GM18520 (cell line): ENCODE data around the gene AKAP6.

ENCODE experiments used
- ATAC-seq: cut with Tn5 transposase; IDR thresholded peaks from one replicate; pipeline ENCODE4 v1.9.1; 2021; ENCODE audit not compliant: unreplicated experiment

Gene AKAP6

DNA sequence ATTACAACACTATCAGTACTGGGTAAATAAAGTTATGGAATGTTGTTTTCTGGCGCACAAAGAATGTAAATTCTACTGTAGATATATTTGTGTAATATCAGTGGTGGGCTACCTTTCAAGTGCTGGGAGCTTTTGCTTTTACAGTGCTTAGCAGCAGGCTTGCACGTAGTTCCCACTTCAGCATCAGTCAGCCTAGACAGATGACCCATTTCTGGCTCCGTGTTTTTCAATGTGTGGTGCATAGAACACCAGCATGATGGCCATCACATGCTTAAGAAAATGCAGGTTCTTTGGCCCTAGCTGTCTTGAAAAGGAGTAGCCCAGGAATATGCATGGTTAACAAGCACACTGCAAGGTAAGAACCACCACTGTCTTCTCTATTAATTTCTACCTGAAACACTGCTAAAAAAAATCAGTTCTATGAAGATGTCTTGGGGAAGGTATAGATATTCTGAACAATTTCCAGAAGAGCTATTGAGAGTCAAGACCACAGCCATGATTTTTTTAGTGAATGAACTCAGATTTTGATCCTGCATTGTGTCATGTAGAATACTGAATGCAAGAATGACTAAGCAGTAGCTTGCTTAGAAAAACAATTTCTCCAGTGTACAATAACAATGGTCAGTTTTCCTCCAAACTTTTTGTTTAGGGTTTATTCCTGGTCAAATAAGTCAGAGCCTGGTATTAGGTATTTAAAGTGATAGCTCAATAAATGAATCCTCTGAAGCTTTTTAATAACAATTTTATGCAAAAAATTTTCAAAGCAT lies 195.7 kb downstream of the AKAP6 start:
- no peak for ATAC-seq

DNA sequence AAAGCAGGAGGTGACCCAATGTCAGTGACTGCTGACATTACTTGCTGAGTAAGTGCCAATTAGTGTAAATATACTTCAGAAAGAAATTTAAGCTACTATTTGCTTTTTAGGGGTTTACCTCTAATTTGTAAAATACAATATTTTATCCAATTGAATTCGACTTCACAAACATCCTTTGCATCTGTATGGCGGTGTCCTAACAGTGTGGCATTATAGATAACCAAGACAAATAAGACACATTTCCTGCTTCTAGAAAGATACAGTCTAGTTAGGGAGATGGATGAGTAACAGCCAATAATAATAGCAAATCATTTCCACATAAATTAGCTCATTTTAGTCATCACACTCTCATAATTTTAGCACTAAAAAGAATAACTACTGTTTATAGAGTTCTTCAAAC lies 196.5 kb downstream of the AKAP6 start:
- no peak for ATAC-seq

DNA sequence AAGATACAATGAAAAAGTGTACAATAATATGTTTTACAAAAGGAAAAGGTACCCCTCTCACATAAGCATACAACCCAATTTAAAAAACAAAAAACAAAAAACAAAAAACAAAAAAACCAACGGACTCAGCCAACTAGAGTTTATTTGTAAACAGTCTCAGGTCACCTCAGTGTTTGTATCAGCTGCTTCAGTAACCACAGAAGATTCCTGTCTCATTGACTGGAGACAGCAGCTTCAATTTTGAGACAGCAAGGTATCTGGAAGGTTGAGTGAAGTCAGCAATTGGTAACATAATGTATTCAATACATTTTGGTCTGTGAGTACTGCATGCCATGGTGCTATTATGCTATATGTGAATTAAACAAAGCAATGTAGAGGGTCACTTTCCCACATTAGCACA lies 201.7 kb downstream of the AKAP6 start:
- ATAC-seq = no peak

GRCh38 chr14:32531942-32532515 lies 202.9 kb downstream of the AKAP6 start:
- ATAC-seq = no peak

DNA sequence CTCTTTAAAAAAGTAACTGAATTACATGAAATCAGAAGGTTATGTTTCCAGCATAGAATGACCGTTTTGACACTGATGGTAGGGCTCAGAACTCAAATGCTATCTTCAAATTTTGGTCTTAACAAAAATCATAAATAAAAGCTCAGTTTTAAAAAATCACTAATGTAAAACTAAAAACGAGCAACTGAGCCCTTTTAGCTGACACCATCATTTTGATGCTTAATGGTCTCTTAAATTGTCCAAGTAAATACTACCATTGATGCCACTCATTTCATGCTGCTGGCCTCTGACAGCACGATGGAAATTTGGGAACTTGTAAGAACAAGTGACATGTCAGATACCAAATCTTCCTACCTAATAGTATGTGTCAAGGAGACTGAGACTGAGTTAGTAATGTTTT lies 205.0 kb downstream of the AKAP6 start:
- no peak for ATAC-seq

- no peak for ATAC-seq
These were observed 207.1 kb downstream of the AKAP6 start for GRCh38 chr14:32536175-32536574.

GRCh38 chr14:32537166-32537565 lies 208.1 kb downstream of the AKAP6 start:
- ATAC-seq = no peak

DNA sequence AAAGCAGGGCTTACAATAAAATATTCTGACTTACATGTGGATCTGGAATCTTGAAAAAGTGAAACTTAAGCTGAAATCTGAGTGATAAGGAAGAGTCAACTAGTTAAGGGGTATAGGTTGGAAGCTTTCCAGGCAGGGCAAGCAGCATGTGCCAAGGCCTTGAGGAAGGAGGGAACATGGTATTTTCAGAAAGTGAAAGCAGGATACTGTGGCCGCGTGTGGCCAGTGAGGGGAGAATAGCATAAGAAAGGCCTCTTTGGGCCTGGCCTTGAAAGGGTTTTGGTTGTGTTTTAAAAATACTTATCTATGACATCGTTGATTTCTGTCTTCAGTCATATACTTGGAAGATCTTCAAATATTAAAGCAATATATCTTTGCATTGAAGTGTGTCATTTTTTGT lies 213.4 kb downstream of the AKAP6 start:
- no peak for ATAC-seq

DNA sequence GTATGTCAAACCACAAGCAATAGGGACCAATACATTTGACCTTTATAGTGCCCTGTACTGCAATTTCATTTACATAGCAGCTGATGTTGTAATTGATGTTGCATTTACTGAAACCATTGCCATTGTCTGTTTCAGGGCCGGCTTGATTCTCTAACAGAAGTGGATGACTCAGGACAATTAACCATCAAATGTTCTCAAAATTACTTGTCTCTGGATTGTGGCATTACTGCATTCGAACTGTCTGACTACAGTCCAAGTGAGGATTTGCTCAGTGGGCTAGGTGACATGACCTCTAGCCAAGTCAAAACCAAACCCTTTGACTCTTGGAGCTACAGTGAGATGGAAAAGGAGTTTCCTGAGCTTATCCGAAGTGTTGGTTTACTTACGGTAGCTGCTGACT lies 216.0 kb downstream of the AKAP6 start:
- no peak for ATAC-seq

GRCh38 chr14:32545506-32546210 lies 216.6 kb downstream of the AKAP6 start:
- no peak for ATAC-seq

DNA sequence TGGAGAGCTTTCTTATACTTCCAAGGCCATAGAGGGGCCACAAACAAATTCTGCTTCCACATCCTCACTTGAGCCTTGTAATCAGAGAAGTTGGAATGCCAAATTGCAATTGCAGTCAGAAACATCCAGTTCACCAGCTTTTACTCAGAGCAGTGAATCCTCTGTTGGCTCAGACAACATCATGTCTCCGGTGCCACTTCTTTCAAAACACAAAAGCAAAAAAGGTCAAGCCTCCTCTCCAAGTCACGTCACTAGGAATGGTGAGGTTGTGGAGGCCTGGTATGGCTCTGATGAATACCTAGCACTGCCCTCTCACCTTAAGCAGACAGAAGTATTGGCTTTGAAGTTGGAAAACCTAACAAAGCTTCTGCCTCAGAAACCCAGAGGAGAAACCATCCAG lies 217.1 kb downstream of the AKAP6 start:
- ATAC-seq = no peak

GRCh38 chr14:32552766-32553165 lies 223.7 kb downstream of the AKAP6 start:
- ATAC-seq = no peak

DNA sequence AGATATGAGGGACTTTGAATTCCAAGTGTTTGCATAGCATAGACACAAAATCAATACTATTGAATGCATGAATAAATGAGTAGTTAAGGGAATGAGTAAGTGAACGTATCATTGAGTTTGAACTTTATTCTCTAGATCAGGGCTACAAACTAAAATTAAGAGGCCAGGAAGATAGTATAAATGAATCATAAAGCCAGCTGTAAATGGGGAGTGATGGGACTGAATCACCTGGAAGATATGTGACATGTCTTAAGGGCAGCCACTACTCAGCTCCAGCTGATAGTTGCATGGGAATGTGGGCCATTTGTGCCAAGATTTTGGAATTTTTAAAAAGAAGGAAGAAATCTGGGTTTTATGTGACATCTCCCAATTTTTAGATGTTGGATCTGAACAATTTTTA lies 229.9 kb downstream of the AKAP6 start:
- ATAC-seq = no peak

- ATAC-seq = no peak
These were observed 230.5 kb downstream of the AKAP6 start for GRCh38 chr14:32559590-32559989.

DNA sequence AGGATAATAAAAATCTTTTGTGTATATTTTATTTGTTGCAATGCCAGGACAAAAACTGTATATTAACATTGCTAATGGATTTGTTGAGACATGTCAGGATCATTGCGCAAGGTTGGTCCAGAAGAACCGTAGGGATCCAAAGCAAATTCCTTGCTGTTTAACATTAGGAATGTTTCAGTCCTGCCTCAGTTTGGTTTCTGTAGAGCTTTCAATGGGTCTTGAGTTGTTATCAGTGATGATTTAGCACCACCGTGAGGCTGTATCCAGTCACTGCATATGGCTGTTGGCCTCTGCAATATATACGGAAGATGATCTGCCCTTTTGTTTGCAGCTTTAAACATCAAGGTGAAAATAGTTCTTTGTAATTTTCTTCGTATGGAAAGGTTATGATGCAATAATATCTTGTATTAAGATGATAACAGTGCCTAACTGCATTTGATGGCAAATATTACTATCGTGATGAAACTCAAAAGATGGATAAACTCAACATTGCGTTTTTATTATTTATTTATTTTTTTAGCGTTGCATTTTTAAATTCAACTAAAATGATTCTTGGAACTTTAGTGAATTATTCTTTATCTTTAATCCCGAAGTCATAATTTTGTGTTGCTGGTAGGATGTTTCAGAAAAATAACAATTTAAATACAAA lies 231.2 kb downstream of the AKAP6 start:
- ATAC-seq = no peak

GRCh38 chr14:32561520-32561919 lies 232.4 kb downstream of the AKAP6 start:
- no peak for ATAC-seq

DNA sequence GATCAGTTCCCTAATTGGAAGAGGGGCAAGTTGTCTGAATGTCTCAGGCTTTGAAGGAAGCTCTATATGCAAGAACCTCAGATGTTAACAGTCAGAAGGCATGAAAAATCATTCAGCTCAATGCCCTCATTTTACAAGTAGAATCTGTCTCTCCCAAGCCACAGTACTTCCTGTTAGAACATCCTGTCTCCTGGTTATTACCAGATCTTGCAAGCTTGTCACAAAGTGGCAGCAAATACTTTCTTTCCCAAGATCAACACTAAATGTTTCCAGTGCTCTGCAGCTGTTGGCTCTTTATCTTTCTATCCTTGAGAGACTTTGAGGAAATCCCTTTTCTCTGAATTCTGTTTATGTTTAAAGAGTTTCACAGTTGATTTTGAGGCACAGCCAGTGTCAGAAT lies 235.5 kb downstream of the AKAP6 start:
- no peak for ATAC-seq

DNA sequence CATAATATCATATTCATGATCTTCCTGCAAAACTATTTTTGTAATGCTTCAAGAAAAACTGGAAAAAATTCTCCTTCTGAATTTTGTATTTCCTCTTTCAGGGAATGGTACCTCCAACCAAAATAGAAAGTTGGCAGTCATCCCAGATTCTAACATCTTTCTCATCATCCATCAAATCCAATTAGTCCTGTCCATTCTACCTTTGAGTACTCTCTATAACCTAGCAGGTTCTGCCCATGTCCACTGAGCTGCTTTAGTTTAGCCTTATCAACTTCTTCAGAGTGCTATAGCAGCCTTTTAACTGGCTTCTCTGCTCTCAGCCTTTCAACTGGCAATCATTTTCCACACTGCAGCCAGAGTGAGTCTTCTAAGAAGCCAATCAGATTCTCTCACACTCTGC lies 236.2 kb downstream of the AKAP6 start:
- no peak for ATAC-seq

GRCh38 chr14:32567543-32568384 lies 238.7 kb downstream of the AKAP6 start:
- ATAC-seq = no peak

DNA sequence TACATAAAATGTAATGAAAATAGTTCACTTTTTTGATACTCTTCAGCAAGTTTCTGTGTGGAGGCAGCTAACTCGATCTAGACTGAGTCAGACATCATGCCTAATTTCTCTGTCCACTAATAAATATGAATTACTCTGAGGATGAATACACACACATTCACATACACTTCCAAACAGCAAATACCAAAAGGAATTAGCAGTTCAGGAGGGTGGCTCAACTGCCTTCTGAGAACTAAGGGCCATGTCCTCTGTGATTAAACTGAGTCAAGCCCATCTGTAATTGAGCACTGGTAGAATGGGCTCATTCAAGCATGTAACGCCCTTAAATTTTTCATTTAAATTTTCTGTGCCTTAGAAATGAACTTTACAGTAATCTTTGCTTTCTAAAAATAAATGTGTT lies 242.5 kb downstream of the AKAP6 start:
- ATAC-seq = no peak
